OCI-LY7 (cell line): Measurements from ENCODE around the gene RAB37.

ENCODE experiments used
- CTCF ChIP-seq: fragments of 200-600 bp; sonication (generic); conservative IDR thresholded peaks from 2 replicates; pipeline ENCODE4 v1.5.1; 2014; ENCODE audit warnings: mild to moderate bottlenecking, antibody characterized with exemption, low read length, moderate library complexity, mixed read lengths
- EZH2phosphoT487 ChIP-seq: fragments of 200-600 bp; sonication (generic); IDR thresholded peaks from 2 replicates; pipeline ENCODE4 v1.6.1; 2018; ENCODE audit warnings: low read depth, borderline replicate concordance, mild to moderate bottlenecking, mixed run types, antibody characterized with exemption, low read length, moderate library complexity, mixed read lengths

- TF ChIP-seq CTCF (no peak), EZH2phosphoT487 (no peak)
These were observed 7.7 kb upstream of the RAB37 start for GRCh38 chr17:74729368-74729767.
